Measurements from ENCODE around the gene PAH.

PAH gene

GRCh38 chr12:102903337-102904007 lies 13.6 kb downstream of the PAH start:
- Histone ChIP-seq H3K4me3 (no peak overlapping the region), H3K27ac (no peak overlapping the region)

DNA sequence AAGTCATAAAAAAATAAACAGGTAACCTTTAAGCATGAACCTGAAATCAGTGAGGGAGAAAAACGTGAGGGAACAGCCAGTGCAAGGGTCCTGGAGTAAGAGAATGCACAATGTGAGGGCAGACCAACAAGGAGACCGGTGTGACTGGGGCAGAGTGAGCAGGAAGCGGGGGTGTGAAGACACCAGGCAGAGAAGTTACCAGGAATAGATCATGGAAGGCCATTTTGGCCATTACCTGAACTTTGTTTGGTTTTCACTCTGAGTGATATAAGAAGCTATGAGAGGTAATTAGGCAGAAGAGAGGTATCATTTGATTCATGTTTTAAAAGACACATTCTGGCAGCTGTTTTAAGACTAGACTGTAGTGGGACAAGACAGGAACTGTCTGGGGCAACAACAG lies 15.0 kb downstream of the PAH start:
- no peak overlapping the region for H3K27ac ChIP-seq
- H3K4me3 ChIP-seq = no peak overlapping the region

DNA sequence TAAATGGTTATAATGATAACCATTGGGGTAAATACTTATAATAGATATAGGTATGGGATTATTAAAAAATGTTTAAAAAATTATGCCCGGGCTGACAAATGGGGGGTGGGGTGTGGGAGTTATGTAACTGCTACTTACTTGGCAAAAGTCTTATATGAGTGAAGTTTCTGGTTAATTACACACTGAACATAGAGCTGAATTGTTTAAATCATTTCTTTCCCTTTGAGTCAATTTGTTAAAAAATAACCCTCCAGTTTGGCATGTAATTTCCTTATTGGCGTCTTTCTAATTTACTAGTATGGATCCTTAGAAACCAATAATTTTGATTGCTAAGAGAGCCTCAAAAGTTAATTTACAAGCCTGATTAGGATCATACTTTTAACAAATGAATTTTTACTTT lies 16.7 kb downstream of the PAH start:
- no peak overlapping the region for H3K4me3 ChIP-seq
- no peak overlapping the region for H3K27ac ChIP-seq

GRCh38 chr12:102896067-102896466 lies 21.0 kb downstream of the PAH start:
- Histone ChIP-seq H3K27ac (no peak overlapping the region), H3K4me3 (no peak overlapping the region)

DNA sequence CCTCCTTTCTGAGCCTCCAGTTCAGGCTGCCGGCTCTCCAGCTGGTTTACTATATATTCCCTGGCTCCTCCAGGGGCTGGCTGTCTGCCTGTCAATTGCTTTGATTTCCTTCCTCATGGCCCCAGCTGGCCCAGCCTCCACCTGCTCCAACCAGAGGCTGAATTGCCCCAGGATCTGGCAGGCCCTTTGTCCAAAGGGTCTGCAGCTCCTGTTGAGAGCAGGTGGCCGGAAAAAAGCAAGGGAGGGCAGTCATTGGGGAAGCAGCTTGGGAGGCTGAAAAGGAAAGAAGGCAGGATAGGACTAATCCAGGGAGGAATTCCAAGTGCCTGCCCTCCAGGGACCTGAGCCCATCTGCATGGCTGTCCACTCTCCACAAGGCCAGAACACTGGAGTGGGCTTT lies 25.3 kb downstream of the PAH start:
- H3K4me3 ChIP-seq = no peak overlapping the region
- H3K27ac ChIP-seq = no peak overlapping the region

DNA sequence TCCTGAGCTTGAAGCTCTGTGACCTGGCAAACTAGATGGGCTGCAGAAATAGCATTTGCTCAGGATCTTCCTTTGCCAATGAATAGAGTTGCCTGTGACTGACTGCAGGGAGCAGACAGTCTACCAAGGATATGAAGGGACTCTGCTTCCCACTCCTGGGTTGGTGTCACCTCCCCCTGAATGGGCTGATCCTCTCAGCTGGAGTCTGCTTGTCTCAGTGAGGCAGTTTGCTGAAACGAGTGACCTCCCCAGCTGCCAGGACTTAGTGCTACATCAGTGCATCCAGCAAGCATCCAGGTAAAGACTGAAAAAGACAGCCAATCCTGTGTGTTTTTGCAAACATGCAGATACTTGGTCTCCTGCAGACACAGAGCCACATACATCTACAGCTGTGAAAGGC lies 28.5 kb downstream of the PAH start:
- H3K4me3 ChIP-seq = no peak overlapping the region
- no peak overlapping the region for H3K27ac ChIP-seq

DNA sequence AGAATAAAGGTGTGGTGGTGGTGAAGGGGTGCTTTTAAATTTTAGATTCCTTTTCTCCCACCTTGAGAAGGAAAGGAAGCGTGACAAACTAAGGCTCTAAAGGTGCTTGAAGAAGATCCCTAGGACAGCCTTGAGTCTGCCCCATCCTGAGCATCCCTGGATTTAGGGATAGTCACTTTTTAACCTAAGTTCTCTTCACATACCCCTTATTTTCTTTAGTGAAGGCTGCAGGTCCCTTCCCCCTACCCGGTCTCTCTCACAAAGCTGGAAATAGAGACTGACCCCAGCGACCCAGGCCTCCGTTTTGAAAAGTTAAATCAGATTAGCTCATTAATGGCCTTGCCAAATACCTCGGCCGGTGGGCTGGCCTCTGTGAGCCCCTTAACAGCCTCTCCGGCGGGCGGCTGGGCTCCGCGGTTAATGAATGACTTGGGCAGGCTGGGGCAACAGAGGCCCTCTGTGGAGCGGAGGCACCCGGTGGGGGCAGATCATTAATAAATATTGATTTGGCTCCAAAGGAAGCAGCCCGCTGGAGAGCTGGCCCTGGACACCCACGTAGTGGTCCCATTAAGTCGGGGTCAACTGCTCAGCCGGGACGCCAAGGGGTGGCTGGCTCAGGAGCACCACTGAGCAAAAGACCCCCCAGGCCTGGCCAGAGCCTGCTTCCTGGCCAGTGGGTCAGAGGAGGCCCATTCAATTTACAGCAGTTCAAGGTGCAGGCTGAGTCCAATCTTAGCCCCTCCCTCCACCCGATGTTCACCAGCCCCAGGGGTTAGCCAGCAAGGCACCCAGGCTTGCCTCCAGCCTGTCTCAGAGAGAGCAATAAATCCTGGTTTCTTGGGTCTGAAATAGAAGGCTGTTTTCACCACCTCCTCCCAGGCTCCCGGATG lies 31.8 kb downstream of the PAH start:
- no peak overlapping the region for H3K27ac ChIP-seq
- H3K4me3 ChIP-seq = no peak overlapping the region

DNA sequence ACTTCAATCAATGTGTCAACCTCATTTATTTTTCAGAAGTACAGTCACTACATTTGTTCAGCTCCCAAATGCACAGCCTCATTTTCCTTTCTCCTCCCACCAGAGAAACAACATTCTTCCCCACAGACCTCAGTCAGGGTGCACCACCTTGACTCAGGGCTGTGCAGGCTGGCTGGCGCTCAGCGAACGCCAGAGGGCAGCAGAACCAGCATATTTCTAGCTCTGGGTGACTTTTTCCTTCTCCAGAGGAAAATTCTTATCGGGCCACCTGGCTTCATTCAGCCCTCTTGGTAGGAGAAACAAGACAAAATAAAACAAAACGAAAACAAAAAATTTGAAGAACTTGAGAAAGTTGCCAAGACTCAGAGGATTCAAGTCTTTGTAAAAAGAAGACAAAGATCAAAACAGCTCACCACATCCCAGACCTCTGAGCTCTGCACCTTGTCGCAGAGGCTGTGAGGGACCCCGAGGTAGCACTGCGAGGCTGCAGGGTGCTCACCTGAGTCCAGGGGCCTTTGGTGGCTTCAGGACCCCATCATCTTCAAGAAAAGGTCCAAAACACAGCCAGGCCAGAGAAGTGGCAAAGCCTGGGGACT lies 33.7 kb downstream of the PAH start:
- Histone ChIP-seq H3K4me3 (no peak overlapping the region), H3K27ac (no peak overlapping the region)

GRCh38 chr12:102880783-102881182 lies 36.3 kb downstream of the PAH start:
- Histone ChIP-seq H3K4me3 (no peak overlapping the region), H3K27ac (no peak overlapping the region)

DNA sequence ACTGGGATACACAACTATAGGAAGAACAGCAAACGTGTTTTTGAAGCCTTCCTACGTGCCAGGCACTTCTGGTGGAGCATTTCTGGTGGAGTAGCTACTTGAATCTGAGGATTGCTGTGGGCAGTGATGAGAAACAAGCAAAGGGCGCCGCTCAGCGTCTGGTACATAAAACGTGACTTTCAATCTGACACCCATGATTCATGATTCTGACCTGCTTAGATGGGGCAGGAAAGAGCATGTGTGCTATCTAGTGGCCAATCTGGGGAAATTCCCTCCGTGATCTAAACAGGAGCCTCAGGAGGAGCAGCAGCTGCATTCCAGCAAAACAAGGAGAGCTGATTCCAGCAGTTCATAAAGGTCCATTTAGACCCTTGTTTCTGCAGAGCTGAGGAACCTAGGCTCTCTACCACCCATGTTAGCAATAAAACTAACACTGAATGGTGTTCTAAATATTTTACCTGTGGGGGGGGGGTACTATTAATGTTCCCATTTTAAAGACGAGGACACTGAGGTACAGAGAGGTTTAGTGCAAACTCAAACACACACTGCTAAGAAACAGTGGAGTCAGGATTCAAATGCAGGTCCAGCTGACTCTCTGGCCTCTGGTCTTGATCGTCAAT lies 37.8 kb downstream of the PAH start:
- Histone ChIP-seq H3K4me3 (no peak overlapping the region), H3K27ac (no peak overlapping the region)

- Histone ChIP-seq H3K27ac (no peak overlapping the region), H3K4me3 (no peak overlapping the region)
Measured at GRCh38 chr12:102876883-102877282, 40.2 kb downstream of the PAH start.

DNA sequence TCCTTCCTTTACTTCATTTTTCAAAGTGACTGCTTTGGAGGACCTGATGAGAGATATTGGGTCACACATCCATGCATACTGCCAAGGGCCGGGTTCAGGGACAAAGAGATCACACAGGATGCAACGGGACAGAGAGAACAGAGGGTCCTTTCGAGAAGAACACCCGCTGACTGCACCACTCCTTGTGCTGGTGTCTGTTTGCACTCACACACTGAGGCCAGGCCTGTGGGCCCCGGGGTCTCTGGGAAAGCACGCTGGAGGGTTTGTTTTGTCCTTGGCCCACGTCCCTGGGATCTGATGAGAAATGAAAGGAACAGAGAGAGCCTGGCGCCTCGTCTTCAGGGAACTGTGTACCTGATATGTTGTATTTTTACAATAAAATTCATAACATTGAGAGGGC lies 42.2 kb downstream of the PAH start:
- no peak overlapping the region for H3K4me3 ChIP-seq
- no peak overlapping the region for H3K27ac ChIP-seq

- no peak overlapping the region for H3K4me3 ChIP-seq
- no peak overlapping the region for H3K27ac ChIP-seq
Measured at GRCh38 chr12:102873077-102873476, 44.0 kb downstream of the PAH start.

DNA sequence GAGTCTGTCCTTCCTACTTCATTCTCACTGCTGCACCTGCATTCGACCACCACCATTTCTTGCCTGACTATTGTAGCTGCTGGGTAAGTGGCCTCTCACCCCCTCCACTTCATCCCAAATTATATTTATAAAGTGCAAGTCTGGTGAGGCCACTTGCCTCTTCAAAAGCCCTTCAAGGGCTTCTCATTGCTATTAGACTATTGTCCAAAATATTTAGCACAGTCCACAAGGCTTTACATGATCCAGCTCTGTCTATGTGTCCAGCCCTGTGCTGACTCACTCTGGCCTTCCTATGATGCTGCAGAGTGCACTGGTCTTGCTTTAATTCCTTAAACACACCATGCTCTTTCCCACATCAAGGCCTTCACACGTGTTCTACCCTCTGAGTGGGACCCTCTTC lies 46.0 kb downstream of the PAH start:
- H3K27ac ChIP-seq = no peak overlapping the region
- no peak overlapping the region for H3K4me3 ChIP-seq

DNA sequence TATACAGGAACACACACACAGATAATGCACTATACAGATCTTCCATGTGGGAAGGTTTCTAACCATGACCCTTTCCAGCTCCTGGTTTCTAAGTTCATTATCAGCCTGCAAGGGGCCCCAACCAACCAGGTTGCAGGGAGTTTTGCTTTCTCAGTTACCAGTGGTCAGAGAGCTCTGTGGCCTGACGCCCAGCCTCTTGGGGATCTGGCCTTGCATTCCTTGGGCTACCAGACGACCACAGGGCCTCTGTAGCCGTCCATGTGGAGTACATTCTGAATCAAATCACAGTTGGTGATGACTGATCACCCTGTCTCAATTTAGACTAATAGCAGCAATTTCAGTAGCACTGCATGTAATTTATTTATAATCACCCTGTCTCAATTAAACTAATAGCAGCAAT lies 47.5 kb downstream of the PAH start:
- Histone ChIP-seq H3K4me3 (no peak overlapping the region), H3K27ac (no peak overlapping the region)

DNA sequence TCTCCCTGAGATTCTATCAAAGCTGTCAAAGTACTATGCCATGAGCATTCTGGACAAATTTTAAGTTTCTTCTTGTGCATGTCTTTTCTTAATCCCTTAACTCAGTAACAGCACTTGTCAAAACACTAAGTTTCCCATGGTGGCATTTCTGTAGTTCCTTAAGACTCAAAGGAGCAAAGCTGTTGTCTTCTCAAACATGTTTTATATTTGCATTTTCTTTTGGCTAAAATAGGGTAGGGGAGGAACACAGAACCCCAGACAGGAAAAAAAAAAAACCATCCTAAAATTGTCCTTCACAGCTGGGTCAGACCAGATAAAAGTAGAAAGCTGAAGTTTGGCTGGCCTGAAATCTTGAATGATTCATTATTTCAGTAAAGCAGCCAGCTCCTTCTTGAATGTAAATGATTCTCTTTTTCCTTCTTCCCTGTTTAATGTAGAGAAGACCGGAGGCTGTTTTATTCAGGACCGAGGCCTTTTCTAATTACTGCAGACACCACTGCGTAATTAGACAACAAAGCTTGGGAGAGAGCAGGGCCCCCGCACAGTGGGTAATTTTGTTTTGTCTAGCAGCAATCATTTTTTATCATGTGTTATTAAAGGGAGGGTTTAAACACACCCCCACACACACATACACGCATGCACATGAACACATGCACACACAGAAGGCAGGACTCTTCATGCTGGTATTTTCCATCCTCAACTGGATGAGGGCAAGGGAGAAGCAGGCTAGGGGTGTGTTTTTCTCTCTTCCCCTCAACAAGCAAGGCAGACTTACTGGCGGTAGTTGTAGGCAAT lies 51.0 kb downstream of the PAH start:
- Histone ChIP-seq H3K27ac (no peak overlapping the region), H3K4me3 (no peak overlapping the region)

- H3K27ac ChIP-seq = no peak overlapping the region
- H3K4me3 ChIP-seq = no peak overlapping the region
Measured at GRCh38 chr12:102862486-102862885, 54.6 kb downstream of the PAH start.

DNA sequence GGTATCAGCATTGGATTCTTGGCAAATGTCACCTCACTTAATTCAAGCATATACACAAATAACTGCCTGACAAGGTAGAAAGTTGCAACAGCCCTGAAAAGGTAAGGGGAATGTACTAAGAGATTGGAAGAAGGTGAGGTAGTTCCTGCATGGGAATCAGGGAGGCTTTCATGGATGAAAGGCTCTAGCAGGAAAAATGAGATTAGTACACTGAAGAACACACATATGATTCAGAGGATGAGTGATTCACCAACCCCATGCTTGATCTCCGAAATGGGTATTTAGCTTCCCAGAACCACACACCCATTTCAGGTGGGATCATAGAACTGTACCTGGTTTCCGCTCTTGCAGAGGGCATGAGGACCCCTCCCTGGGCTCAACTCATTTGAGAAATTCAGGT lies 65.8 kb downstream of the PAH start:
- Histone ChIP-seq H3K27ac (no peak overlapping the region), H3K4me3 (no peak overlapping the region)

DNA sequence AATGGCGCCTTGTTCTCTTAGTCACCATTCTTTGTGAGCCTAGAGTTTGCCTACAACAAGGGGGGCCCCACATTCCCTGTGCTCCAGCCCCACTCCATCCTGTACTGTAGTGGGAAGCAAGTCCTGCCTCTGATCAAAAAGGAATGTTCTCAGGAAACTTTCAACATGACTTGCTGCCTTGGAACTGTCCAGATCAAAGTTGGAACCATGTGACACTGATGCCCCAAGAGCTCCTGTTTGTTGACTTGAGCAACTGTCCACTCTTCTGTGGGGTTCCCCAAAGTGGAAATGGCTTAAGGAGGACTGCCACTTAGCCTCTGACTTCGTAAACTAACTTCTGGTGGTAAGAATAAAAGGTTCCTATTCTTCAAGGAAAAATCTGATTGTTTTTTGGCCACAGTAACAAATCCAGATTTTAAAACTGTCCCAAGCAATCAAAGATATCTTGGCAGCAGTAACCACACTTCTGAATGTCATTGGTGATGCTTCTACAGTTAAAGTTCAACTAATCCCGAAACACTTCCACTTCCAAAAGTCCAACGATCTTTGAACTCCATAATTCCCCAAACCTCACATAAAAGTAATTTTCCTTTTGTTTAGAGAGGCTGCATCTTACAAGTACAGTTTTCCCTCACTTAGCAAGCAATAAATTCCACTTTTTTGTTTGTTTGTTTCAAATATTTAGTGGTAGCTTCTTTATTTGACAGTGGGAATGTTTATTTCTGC lies 67.2 kb downstream of the PAH start:
- H3K27ac ChIP-seq = no peak overlapping the region
- no peak overlapping the region for H3K4me3 ChIP-seq

All from skin epidermis (tissue), 12 donors.